Measurements from ENCODE around the gene CAMTA2. TPM values are rescaled to one million over a fixed set of nuclear protein-coding genes. Genes with fewer than 3 reads are reported as not detected.
A peak's percentile ranks its signal among the peaks of the same experiment; 100 is the strongest.

CAMTA2 gene
- total RNA-seq, 1 experiment from 2014 or later: 9.2 TPM

- POLR2A ChIA-PET: no interaction called here
- DNase-seq (ENCODE audit: low spot score) (no peak), ATAC-seq (no peak)
- no peaks in the 10 kb centered on the region for H3K9me3 Mint-ChIP-seq
- TF ChIP-seq ZNF263 (CRISPR knock-in tag; IDR thresholded peaks at IDR 0.05; ENCODE audit: low read depth): no peak
- TF ChIP-seq TCF7 (CRISPR knock-in tag; IDR thresholded peaks at IDR 0.05; ENCODE audit: low read depth): no peak
- TF ChIP-seq JUN (CRISPR knock-in tag; IDR thresholded peaks at IDR 0.05): no peak
- TF ChIP-seq NR1H2 (CRISPR knock-in tag; IDR thresholded peaks at IDR 0.05): no peak
- no peak for TF ChIP-seq ATF6 (CRISPR knock-in tag; IDR thresholded peaks at IDR 0.05)
- no peak for TF ChIP-seq TEAD4 (CRISPR knock-in tag; IDR thresholded peaks at IDR 0.05)
- TF ChIP-seq PRDM15 (CRISPR knock-in tag; IDR thresholded peaks at IDR 0.05): no peak
- no peak for TF ChIP-seq NFE2L1 (CRISPR knock-in tag; IDR thresholded peaks at IDR 0.05)
- TF ChIP-seq AFF4 (CRISPR knock-in tag; IDR thresholded peaks at IDR 0.05; ENCODE audit: borderline replicate concordance): no peak
- no peak for TF ChIP-seq MAX (CRISPR knock-in tag; IDR thresholded peaks at IDR 0.05)
- no peak for TF ChIP-seq ATF1 (CRISPR knock-in tag; IDR thresholded peaks at IDR 0.05)
- TF ChIP-seq ETV6 (CRISPR knock-in tag; IDR thresholded peaks at IDR 0.05): no peak
- no peak for TF ChIP-seq ATF2 (CRISPR knock-in tag; IDR thresholded peaks at IDR 0.05; ENCODE audit: borderline replicate concordance, low read depth)
- TF ChIP-seq MLX (CRISPR knock-in tag; IDR thresholded peaks at IDR 0.05): no peak
- TF ChIP-seq TP53 (CRISPR knock-in tag; IDR thresholded peaks at IDR 0.05): no peak
- no peak for TF ChIP-seq JAZF1 (CRISPR knock-in tag; IDR thresholded peaks at IDR 0.05)
- TF ChIP-seq ZBTB21 (CRISPR knock-in tag; IDR thresholded peaks at IDR 0.05; ENCODE audit: borderline replicate concordance): no peak
- TF ChIP-seq NR2C2 (CRISPR knock-in tag; IDR thresholded peaks at IDR 0.05): no peak
- no peaks in the 10 kb centered on the region for H3K4me1 Mint-ChIP-seq
- CTCF ChIA-PET: interaction anchor here (0.8 to 2.9 kb wide), 5 partner anchors 27 to 126 kb away, joined by 3 to 23 read pairs (median 5); no protein-coding TSS in a partner anchor
- no peak overlapping the region for H3K27ac Mint-ChIP-seq
- peaks cover 26% of the 10 kb centered on the region for H3K27me3 Mint-ChIP-seq (ENCODE audit: low read depth)
- H3K36me3 Mint-ChIP-seq: no peaks in the 10 kb centered on the region
- peak overlapping the region; percentile 55; the same call in 1 of the 2 replicates for H3K4me3 Mint-ChIP-seq
Observed at GRCh38 chr17:5034651-5035050, 47.2 kb upstream of the CAMTA2 start.
